GM19438 (cell line): ENCODE results near the gene HIRA.

Experiments
- ATAC-seq: cut with Tn5 transposase; IDR thresholded peaks from one replicate; pipeline ENCODE4 v1.9.1; 2021; ENCODE audit warnings: low read depth; ENCODE audit not compliant: unreplicated experiment

Gene HIRA, protein sequence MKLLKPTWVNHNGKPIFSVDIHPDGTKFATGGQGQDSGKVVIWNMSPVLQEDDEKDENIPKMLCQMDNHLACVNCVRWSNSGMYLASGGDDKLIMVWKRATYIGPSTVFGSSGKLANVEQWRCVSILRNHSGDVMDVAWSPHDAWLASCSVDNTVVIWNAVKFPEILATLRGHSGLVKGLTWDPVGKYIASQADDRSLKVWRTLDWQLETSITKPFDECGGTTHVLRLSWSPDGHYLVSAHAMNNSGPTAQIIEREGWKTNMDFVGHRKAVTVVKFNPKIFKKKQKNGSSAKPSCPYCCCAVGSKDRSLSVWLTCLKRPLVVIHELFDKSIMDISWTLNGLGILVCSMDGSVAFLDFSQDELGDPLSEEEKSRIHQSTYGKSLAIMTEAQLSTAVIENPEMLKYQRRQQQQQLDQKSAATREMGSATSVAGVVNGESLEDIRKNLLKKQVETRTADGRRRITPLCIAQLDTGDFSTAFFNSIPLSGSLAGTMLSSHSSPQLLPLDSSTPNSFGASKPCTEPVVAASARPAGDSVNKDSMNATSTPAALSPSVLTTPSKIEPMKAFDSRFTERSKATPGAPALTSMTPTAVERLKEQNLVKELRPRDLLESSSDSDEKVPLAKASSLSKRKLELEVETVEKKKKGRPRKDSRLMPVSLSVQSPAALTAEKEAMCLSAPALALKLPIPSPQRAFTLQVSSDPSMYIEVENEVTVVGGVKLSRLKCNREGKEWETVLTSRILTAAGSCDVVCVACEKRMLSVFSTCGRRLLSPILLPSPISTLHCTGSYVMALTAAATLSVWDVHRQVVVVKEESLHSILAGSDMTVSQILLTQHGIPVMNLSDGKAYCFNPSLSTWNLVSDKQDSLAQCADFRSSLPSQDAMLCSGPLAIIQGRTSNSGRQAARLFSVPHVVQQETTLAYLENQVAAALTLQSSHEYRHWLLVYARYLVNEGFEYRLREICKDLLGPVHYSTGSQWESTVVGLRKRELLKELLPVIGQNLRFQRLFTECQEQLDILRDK

DNA sequence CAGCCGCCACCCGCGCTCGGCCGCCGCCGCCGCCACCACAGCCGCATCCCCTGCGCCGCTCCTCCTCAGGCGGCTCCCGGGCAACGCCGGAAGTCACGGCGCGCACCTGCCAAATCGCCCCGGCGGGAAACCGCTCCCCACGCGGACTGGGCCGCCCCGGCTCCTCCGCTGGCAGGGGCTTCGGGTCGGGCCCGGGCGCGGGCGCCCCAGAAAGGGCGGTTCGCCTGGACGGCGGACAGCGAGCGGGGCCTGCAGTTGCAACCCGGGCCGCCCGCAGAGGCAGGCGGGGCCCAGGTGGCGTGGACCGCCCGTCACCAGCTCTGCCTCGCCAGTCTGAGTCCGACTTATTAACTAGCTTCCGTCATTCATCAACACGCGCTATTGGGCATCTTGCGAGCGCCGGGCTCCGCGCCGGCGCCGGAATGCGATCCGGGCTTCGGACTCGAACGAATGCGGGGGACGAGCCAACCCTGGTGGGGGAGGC lies at the start of gene HIRA:
HIRA (minus strand) TSS at position 85 of the 484 bp plus-strand sequence. CDS start 257 bp downstream, outside the sequence.
- ATAC-seq: peak; percentile 49

DNA sequence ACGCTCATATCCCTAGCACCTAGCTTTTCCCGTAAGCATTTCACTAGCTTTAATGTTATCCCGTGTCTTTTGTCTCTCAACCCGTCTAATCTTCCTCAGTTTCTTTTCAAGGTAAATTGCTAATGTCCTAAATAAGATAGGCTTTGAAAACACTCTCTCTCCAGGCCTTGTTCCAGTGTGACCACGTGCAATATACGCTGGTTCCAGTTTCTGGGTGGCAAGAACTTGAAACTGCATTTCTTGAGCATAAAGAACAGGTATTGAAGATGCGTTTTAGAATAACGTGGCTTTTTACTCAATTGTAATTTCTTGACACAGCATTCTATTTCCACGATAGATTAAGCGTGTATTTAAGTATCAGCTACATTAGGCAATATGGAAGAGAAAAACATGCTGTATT lies 49.3 kb upstream of the HIRA start:
- ATAC-seq: no peak

DNA sequence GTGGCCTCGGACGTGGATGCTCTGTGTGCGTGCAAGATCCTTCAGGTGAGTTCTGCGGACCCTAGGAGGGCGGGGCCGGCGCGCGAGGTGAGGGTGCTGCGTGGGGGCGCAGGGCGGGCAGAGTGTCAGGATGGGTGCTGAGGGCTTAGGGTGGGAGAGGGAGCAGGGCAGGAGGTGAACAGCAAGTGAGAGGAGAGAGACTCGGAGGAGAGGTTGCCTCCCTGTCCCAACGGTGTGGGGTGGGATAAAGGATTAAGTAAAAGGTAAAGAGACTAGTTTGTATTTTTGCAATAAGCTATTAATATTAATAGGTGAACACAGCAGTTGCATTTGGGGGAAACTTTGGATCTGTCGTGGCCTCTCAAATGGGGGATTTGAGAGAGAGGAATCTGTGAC lies 48.6 kb upstream of the HIRA start:
- no peak for ATAC-seq

DNA sequence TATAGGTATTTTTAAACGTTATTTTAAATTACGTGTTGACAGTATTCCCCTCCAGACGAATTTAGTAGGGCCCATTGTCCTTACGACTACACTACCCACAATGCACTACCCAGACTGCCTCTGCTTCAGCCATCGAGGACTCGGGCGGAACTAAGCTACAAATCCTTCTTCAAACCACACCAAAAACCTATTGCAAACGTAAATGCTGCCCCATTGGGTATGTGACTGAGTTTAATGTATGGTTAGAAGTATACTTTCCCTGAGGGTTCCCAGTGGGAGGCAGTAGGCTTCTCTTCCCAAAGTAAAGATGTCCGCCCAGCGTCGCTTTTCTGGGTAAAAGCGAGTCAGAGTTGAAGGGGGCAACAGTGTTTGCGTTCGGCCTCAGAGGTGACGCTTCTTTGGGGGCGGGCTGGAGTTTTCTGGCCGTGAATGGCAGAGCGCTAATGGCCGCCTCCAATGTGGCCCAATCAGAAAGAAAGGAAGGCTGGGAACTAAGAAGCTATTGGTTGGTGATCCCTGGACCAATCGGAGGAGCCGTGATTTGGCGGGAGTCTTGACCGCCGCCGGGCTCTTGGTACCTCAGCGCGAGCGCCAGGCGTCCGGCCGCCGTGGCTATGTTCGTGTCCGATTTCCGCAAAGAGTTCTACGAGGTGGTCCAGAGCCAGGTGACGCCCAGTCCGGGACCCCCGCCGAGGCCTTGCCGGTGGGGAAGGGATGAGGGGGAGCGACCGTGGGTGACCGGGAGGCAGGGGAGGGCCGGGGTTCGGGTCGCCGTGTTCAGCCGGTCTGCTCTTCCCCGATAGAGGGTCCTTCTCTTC lies 48.0 kb upstream of the HIRA start, which contains the start of gene CDC45:
CDC45 (plus strand) TSS at position 566 of the 818 bp plus-strand sequence; CDS start at position 615, 49 bp downstream.
- peak; percentile 79 for ATAC-seq

DNA sequence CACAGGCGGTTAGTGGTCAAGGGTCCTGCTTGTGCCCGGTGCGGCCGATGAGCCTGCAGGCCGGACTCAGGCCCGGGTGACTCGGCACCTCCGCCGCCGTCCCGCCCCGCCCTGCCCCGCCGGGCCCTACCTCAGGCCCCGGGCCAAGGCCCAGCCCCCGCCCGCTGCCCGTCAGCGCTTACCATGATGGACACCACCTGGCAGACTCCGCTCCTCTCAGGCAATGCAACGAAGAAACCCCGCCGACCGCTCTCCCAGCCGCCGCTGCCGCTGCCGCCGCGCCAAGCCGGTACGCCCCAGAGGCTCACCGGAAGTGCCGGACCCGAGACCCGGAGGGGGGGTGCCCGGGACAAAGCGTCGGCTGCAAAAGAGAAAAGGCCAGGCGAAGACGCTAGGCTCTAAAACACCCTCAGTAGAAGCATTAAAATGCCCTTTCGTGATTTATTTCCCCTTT lies 47.4 kb upstream of the HIRA start, which contains the start of gene UFD1:
UFD1 (minus strand) TSS at position 293 of the 454 bp plus-strand sequence; CDS start at position 185, 108 bp downstream.
- peak; percentile 46 for ATAC-seq

DNA sequence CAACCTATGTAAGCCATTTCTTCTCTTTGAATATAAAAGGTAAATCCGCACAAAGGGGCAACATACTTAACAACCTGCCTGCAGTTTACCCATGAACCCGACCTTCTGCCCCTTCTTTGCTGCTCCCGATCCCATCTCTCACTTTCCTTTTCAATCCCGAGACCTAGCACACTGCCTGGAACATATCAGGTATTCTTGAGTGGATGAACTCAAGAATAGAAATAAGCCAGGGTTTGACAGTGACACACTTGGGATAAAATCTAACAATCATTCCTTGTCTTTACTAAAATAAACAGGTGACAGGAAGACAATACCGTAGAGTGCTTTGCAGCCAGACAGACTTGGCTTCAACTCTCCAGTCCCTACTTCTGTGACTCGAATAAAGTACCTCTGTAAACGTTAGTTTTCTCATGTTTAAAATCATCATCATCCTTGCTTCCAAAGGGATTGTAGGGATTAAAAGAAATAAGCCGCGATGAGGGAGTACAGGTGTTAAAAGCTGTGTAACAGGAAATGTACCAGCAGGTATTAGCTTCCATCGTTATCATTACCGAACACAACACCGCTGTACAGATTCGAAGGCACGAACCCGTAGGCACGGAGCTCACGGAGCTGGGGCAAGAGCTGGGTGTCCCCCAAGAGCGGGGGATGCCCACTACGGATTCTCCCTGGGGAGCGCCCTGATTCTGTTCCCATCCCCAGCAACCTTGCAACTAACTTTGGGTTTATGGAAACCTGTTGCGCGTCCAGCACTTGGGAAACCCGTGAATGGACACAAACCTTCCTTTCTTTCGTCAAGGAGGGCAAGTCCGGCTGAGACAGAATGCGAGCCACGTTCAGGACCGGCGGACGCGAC lies 46.7 kb upstream of the HIRA start:
- ATAC-seq: no peak

DNA sequence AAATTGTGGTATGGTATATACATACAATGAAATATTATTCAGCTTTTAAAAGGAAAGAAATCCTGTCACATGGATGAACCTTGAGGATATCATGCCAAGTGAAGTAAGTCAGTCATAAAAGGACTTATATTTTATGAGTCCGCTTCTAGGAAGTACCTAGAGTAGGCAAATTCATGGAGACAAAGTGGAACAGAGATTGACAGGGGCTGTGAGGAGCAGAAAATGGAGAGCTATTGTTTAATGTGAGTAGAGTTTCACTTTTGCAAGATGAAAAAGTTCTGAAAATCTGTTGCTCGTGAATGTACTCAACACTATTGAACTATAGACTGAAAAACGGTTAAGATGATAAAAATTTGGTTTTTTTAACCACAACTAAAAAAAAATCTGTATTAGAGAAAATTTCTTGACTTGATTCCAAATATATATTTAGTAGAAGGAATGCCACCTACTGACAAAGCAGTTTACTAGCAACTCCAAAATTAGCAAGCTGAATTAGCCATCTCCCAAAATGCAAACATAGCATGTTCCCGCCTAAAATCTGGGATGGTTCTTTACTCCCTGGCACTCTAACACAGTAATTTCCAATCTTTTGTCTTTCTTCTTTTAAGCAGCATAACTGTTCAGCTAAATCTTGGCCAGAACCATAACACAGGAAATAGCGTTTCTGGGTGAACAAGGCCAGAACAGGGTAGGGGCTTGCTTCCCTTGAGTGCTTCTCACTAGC lies 46.0 kb upstream of the HIRA start:
- ATAC-seq: no peak

DNA sequence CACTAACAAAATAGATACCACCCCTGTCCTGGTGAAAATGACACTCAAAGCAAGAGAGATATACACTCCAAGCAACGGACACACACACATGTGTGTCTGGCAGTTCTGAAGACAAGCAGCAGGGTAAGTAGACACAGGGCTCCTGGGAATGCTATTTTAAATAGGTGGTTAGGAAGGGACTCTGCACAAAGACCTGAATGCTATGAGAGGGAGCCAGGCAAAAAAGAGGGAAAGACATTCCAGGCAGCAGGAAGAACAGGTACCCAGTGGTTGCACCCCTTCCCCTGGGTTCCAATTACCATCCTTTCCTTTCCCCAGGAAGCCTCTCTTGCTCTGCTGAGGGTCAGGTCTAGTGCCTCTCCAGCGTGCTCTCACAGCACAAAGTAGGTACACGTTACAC lies 44.5 kb upstream of the HIRA start:
- ATAC-seq: no peak

DNA sequence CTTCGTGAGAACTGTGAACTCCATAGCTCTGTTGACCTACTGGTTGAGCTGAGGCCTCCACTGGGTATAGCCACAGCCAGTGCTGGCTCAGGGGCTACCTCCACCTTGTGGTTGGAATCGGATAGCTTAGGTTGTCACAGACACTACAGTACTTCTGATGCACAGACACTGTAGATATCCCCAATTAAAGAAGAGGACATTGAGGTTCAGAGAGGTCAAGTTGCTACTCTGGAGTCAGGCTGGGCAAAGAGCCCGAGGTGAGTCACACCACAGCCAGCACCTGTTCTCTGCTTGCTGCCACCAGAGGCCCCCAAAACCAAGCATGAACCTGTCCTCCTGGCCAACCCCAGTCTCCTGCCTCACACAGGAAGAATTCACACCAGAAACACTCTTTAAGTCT lies 42.0 kb upstream of the HIRA start:
- no peak for ATAC-seq

DNA sequence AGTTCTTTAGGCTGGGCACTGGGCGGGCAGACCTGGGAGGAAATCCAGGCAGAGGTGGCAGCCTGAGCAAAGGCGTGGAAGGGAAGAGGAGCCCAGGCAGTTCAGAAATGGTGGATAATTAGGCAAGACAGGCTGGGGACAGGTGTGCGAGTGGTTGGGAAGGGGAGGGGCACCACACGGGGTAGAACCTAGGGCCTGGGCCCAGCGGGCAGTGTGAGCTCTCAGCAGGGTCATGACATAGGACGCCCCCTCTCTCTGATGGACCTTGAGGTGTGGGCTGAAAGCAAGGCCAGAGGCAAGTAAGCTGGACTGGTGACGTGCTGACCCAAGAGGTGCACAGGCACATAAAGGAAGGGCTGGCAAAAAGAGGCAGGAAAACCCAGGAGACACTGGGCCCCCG lies 40.7 kb upstream of the HIRA start:
- no peak for ATAC-seq

DNA sequence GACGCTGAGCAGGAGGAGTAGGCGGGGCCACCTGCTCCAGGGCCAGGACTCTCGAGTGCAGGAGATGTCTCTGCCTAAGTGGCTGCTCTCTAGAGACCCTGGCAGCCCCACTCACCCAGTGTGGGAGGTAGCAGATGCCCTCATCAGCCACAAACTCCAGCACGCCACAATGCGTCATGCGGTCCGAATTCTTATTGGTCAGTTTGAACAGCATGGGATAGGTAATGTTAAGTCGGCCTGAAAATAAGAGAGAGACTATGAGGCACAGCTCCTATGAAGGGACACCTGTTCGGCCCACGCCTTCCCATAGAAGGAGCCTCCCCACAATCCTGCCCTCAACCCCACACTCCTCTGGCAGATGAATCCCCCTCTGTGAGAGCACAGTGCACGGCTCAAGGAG lies 40.0 kb upstream of the HIRA start:
- no peak for ATAC-seq

DNA sequence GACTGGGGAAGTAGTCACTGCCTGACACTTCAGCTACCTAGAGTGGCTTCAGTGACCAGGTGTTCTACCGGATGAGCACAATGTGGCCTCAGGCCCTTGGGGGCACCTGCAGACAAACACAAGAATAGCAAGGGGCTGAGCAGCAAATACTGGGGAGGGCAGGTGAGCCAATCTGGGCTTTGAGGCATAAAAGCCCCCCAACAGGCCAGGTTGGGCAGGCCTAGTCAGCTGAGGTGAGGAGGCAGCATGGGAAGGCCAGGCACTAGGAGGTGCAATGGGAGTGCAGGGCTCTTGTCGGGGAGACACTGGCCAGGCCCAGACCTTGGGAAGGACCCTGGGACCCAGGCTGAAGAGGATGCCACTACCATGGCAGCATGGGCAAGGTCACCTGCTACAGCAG lies 38.5 kb upstream of the HIRA start:
- no peak for ATAC-seq

DNA sequence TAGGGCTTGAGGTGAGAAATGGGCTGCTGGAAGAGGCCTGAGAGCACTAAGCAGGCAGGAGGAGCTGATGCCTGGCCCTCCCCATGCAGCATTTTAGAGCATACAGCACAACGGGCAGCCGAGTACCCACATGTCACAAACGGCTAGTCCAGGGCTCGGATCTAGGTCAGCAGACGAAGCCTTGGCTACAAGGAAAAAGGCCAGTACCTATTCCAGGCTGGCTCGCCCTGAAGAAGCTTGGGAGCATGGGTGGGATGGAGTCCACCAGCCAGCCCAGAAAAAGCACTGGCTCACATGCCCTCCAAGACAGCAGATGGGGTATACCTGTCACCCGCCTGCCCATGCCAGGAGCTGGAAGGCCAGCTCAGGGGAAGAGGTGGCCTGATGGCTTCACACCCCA lies 37.9 kb upstream of the HIRA start:
- no peak for ATAC-seq

DNA sequence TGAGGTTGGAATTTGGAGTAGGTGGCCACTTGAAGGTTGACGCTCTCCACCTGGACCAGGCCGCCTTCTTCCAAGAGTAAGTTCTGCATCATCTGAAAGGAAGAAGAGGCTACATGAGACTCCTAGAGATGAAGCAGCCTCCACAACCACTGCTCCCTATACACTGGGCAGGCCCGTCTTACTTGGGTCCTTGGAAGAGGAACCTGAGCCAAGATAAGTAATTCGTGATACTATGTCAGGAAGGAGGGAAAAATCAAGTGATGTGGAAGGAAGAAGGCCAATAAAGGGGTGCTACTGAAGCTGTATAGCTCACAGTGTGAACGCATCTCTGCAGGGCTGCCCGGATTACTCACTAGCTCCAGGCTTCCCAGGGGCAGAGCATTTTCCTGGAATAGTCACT lies 36.4 kb upstream of the HIRA start:
- ATAC-seq: no peak

DNA sequence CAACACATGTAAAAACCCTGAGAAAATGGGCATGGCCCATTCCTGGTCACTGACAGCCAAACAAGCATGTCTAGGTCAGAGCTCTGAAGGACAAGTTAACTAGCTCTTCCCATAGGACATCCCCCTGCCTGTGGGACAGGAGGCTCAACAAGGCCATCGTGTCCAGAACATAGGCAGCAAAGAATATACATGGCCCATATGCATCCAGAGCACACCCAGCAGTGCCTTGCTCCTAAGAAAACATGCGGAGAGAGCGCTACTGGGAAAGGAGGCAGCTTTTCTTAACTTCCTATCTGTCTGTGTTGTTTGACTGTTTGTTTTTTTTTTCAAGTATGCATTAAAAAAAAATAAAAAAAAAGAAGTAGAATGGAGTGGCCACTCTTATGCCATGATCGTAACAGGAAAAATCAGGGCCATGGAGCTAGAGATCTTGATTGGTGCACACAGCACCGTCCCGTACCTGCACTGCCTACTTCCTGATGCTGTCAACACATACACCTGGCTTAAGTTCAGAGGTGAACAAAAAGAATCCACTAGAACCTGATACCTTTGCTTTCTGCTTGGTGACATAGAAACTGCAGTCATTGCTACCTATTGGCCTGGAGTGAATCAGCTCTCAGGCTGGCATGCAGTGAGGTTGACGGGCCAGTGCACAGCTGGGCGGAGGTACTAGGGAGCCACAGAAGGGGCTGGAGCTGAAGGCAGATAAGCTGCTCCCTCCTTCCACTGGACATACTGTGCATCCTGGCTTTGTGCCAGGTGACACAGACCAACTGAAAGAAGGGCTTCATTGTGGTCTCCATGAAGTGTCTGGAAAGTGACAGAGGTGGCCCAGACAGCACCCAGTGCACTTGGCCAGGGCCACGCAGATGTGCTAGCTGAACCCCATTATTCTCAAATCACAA lies 35.6 kb upstream of the HIRA start:
- ATAC-seq: no peak

DNA sequence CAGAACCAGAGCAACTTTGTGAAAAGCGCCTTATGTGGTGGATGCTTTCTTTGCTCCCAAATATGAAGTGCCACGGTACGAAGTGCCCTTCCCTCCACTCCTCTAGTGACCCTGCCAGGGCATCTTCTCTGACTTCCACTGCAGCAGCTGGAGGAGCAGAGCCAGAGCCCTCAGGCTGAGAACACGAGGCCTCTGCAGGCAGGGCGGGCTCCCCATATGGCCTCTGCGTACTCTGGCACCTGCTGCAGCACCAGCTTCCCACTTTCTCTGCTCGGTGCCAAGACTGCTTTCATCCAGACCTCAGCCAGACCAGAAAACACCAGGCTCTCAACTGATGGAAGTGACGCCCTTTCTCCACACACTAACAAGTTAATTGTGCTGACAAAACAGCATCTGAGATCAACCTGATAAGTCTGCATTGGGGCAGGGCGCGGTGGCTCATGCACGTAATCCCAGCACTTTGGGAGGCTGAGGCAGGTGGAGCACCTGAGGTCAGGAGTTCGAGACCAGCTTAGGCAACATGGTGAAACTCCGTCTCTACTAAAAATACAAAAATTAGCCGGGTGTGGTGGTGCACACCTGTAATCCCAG lies 34.7 kb upstream of the HIRA start:
- no peak for ATAC-seq

DNA sequence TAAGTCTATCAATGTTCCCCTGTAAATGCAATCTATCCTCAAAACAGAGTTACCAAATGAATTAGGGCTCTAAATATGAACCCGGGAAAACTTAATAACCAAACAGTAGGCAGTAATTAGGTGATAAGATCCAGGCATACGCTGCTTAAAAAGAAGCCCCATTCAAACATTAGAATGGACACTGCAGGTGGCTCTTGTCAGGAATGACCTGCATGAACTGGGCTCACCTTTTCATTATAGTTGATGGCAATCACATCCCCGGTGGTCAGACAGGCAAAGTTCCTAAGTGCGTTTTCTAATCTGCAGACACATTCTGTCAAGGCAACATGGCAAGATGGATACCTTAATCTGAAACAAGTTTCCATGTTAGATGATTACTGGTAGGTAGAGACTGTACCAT lies 33.4 kb upstream of the HIRA start:
- no peak for ATAC-seq
